ENCODE data around the gene PHF12.

DNA sequence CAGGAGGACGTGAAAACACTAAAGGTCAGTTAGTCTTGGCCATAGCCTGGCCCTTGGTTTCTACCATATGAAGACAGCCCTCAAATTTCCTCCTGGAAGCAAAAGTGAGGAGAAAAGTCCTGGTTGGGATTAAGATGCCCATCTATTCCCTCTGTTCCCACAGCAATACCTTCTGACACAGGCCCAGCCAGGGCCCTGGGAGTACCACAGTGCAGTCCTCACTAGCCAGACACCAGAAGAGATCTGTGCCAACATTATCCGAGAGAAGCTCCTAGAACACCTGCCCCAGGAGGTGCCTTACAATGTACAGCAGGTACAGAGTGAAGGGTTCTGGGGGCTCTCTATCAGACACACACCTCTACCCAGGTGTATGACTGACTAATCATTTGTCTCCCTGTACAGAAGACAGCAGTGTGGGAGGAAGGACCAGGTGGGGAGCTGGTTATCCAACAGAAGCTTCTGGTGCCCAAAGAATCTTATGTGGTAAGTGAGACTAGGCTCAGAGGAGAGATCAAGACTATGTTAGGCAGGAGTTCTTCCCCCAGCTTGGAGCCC lies 92.4 kb downstream of the PHF12 start:
- TF ChIP-seq CTCF (IDR thresholded peaks at IDR 0.05) (no peak), POLR2A (IDR thresholded peaks at IDR 0.05) (no peak)

Data from Peyer's patch (tissue), 4 donors.